H54 (cell line): ENCODE results near the gene PRKCH.
A peak's percentile ranks its signal among the peaks of the same experiment; 100 is the strongest.

Experiments
- DNase-seq: peaks from one replicate; pipeline ENCODE4 v3.0.0; 2011; ENCODE audit warnings: low spot score, mixed read lengths; ENCODE audit not compliant: insufficient read length
- FAIRE-seq: peaks from 3 replicates; lab custom pipeline; 2011; peaks lifted over from hg19 to GRCh38; lab: Jason Lieb, UNC
- POLR2A ChIP-seq: IDR thresholded peaks from 2 replicates; pipeline ENCODE4 v1.6.1; 2011; ENCODE audit warnings: low read depth, mild to moderate bottlenecking, low read length

Gene PRKCH

DNA sequence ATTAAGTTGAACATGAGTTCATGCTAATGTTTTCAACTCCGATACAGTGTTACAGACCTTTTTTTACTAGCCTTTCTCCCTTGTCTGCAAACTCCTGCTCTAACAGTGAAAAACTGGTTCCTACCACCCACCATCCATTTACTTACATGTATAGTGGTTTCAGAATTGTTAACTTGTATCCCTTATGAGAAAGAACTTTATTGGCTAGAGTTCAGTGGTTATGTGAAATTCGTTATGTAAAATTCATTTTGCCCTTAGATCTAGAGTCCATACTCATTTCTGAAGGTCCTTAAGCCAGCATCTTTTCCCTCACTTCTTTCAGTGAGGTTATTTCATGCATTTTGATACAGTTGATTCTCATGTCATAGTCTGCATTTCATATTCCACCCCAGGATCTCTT is 51.0 kb downstream of the PRKCH start:
- no peak for FAIRE-seq
- no peak for TF ChIP-seq POLR2A

DNA sequence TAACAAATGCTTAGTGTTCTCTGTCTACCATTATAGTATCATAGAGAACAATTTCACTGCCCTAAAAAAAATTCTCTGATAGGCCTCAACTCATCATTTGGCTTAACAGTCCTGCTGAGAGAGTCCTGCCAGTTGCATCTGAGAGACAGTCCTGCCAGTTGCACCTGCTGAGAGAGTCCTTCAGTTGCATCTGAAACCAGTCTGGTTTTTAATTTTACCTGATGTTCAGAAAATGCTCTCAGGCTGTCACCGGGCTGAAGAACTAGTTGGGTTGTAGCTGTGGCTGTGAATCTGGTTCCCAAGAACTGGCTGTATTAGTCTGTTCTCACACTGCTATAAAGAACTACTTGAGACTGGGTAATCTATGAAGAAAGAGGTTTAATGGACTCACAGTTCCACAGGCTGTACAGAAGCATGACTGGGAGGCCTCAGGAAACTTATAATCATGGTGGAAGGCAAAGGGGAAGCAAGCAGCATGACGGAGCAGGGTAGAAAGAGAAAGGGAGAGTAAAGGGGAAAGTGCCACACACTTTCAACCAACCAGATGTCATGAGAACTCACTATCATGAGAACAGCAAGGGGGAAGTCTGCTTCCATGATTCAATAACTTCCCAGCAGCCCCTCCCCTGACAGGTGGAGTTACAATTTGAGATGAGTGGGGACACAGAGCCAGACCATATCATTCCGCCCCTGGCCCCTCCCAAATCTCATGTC is 51.6 kb downstream of the PRKCH start:
- FAIRE-seq: no peak
- TF ChIP-seq POLR2A: no peak
- no peak for DNase-seq

More for the DNA sequence above, 51.0 kb downstream of the PRKCH start:
- no peak for DNase-seq

DNA sequence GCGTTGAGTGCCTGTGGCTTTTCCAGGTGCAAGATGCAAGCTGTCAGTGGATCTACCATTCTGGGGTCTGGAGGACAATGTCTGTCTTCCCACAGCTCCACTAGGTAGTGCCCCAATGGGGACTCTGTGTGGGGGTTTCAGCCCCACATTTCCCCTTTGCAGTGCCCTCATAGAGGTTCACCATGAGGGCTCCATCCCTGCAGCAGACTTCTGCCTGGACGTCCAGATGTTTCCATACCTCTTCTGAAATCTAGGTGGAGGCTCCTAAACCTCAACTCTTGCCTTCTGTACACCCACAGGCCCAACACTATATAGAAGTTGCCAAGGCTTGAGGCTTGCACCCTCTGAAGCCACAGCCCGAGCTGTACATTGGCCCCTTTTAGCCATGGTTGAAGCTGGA is 52.9 kb downstream of the PRKCH start:
- TF ChIP-seq POLR2A: no peak
- FAIRE-seq (no peak), DNase-seq (no peak)

DNA sequence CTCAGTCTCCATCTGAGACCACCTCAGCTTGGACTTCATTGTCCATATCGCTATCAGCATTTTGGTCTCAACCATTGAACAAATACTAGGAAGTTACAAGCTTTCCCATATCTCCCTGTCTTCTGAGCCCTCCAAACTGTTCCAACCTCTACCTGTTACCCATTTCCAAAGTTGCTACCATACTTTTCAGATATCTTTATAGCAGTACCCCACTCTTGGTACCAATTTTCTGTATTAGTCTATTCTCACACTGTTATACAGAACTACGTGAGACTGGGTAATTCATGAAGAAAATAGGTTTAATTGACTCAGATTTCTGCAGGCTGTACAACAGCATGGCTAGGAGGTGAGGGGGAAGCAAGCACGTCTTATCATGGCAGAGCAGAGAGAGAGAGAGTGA is 53.8 kb downstream of the PRKCH start:
- no peak for FAIRE-seq

DNA sequence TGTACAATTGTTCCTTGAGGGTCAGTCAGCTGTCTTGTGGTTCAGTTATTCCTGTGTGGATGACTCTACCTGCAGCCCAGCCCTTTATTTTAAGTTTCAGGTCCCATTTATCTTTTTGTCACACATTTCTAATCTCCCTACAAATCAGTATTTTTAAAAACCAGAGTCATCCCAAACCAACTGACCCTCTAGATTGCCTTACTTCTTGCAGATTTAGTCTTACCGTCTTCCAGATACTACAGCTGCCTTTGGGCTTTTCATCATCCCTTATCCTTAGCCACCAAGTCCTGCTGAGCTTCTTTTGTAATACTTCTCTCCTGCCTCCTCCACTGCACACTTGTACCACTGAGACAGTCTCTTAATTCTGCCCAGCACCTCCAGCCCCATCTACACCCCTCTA is 54.9 kb downstream of the PRKCH start:
- TF ChIP-seq POLR2A: no peak
- FAIRE-seq (no peak), DNase-seq (no peak)

More for the DNA sequence above, 53.8 kb downstream of the PRKCH start:
- no peak for DNase-seq
- no peak for TF ChIP-seq POLR2A

DNA sequence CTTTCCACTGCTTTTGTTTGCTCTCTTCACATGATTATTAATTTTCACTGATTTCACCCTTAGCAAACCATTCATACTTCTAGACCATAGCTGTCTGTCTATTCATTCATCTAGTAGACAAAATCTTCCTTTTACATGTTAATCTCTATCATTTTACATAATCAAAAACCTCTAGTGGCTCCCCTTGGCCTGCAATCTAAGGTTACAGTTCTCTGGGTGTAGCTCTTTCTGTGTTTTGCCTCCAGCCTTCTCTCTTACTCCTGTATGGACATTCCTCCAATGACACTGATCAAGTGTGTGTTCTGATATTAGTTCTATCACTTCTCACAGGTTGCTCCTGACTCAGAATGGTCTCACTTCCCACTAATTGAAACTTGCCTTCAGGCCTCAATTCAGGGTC is 56.4 kb downstream of the PRKCH start:
- no peak for FAIRE-seq
- no peak for TF ChIP-seq POLR2A

DNA sequence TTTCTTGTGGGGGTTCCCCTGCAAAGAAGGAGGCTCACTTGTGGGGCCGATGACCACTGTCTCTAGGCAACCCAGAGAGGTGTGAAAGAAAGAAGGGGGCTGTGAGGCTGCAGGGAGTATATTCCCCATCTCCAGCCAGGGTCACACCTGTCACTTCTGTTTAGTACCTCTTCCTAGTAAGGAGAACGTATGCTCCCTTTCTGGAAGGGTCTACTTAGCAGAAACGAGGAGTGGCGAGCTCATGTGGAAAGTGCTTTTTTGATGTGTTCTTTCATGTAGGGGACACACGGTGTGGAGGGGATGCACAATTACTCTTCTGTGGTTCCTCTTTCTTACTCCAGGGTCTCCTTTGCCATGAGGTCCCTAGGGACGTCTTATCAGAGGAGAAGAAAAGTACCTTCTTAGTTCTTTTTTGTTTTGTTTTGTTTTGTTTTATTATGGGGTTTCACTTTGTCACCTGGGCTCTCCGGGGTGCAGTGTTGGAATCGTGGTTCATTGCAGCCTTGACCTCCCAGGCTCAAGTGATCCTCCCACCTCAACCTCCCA is 58.3 kb downstream of the PRKCH start:
- DNase-seq: no peak
- no peak for FAIRE-seq
- TF ChIP-seq POLR2A: no peak

More for the DNA sequence above, 56.4 kb downstream of the PRKCH start:
- DNase-seq: no peak

DNA sequence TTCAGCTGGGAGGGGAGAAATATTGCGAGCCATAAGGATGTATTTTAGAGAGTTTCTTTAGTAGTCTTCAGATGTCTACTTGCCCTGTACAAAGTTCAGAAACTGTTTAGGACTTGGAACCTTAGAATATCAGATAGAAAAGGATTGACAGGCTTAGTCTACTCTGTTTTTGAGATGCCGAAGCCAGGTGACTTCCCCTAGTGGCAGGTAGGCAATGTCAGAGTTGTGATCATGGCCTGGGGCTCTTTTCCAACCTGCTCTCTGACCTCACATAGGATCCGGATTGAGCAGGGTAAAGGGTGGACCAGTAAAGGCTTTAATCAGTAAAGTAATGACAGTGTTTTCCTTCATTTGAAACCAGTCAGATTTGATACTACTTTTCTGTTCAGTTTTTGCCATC is 59.6 kb downstream of the PRKCH start:
- no peak for FAIRE-seq

DNA sequence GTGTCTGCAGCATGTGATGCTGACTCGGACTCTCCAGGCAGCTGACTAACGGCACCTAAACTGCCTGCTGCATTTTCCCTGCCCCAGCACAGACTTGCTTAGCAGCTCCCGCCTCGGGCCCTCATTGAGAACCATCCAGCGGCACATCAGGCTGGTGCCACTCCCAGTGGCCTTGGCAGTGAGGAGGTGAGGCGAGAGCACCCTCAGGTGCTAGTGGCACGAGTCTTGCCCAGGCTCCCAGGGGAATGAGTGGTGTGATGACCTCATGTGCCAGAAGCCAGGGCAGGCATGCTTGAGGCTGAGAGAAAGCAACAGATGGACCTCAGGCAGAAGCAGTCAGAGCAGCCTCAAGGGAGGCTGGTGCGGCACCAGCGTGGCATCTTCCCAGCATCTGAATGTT is 60.2 kb downstream of the PRKCH start:
- FAIRE-seq (no peak), DNase-seq (peak; percentile 15)
- TF ChIP-seq POLR2A: no peak

More for the DNA sequence above, 59.6 kb downstream of the PRKCH start:
- TF ChIP-seq POLR2A: no peak
- DNase-seq: no peak

DNA sequence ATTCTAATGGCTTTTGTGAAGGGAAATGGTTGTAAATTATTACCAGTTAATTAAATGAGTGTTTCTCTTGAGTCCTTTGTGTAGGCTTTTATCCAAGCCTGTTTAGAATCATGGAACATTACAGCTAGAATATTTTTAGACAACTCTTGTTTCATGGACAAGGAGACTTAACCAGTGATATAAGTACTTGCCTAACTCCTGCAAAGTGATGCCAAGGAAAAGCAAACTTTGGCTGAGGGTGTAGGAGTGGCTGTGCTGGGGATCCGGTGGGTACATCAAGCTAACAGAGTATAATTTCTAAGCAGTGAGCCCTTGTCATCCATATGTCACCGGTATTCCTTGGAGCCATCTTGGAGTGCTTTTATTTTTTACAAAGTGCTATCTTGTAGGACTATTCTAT is 61.5 kb downstream of the PRKCH start:
- FAIRE-seq (no peak), DNase-seq (no peak)
- TF ChIP-seq POLR2A: no peak

DNA sequence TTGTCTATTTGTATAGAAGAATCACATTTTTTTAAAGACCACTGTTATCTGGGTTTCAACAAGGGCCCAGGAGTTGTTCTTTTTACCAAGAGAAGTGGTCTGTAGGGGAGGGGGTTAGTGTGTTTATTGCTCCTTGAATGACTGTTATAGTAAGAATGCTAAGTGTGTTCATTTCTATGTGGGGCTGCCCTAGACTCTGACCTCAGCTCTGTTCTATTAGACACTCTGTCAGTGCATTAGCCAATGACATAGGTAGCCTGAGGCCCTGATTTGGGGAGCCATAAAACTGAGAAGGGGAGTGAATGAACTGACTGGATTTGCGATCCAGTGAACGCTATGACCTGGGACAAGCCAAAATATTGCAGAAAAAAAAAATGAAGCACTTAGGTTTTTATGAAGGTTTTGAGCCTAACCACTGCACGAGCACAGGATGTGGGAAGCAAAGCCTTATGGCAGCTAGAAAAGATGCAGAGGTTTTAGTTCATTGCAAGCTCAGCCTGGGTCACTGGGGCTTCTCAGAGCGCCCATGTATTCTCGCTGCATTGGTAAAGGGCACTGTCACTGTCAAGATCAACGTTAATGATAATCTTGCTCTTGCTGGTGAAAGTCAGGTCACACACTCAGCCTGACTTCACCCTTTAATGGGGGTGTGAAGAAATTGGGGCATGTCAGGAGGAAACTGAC is 63.8 kb downstream of the PRKCH start:
- no peak for TF ChIP-seq POLR2A
- DNase-seq (no peak), FAIRE-seq (no peak)

DNA sequence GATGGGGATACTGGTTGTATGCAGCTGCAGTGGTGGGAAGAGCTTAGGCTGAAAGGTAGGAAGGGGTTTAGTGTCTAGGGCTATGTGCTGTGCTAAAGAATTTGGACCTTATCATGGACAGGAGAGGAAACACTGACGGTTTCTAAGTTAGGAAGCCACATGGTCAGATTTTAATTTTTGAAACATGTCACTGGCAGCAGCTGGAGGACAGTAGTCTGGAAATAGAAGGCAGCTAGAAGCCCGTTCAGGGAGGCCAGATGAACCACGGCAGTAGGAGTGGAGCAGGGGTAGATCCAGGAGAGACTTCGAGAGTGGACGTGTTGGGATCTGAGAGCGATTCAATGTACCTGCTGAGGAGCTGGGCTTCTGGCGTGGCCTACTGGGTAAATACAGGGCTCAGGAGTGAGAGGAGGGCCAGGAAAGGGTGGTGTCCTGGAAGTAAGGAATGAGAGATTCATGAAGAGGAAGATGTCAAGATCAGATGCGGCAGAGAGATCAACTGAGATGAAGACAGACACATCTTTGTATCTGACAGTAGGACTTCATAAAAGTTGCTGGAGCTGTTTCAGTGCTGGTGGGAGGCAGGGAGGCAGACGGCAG is 64.9 kb downstream of the PRKCH start:
- DNase-seq (no peak), FAIRE-seq (no peak)
- TF ChIP-seq POLR2A: no peak

DNA sequence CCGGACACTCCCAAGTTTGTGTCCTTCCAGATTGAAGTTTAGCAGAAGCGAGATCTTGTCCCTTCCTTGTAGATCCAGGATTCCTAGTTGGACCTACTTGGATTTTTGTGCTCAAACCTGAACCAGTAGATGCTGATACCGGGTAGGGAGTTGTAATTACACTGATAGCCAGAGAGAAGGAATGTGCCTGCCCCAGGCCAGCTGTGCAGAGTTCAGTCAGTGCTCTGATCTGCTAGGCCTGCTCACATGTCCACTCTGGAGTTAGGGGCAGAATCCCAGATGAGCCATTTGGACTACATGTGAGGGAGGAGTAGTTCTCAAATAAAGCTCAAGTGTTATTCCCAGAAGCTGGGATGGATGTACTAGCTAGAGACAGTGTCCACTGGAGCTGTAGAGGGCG is 65.7 kb downstream of the PRKCH start:
- DNase-seq (no peak), FAIRE-seq (no peak)
- TF ChIP-seq POLR2A: no peak

DNA sequence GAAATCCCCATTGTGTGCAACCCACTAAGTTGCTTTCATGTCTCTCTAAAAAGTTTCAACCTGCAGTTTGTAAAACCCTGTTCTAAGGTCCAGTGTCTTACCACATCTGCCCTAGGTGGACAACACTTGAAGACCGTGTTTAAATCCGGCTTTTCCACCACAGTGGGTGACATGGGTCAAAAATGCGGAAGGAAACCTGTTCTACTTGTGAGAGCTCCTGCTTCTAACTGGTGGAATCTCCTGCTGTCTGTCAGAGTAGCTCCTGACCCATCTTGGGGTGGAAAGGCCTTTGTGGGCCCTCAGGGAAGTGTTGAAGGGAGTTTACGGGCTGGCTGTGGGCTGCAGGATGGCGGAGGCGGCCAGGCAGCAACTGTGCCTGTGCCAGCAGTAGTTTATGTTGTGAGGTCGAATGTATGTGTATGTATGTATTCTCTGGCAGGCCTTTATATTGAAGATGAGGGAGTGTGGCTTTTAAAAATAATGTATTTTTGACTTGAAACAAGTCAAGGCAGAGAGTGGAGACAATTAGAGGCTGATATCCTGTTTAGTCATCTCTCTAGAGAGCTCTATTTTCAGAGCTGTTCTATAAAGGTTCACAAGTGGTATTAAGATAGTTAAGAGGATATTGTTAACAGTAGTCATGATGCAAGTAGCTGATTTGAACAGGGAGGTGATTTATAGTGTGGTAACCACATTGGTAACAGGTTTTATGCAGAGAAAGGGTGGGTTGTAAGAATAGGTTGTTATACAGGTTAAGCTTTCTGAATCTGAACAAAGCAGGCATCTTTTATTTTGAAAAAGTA is 67.0 kb downstream of the PRKCH start:
- FAIRE-seq (peak; percentile 86), DNase-seq (peak; percentile 26)
- no peak for TF ChIP-seq POLR2A
